Activated CD4-positive, alpha-beta T cell treated with anti-CD3 and anti-CD28 coated beads for 48 hours (primary cell): ENCODE results near the gene DAW1.
"Not testable (repeated sequence)": the region's sequence is repeated elsewhere in the genome, so short reads cannot be mapped to it uniquely, and the experiment has no call there.

Experiments
- DNase-seq: peaks from one replicate; pipeline ENCODE4 v3.0.0-alpha.2; 2020

The DAW1 gene, protein sequence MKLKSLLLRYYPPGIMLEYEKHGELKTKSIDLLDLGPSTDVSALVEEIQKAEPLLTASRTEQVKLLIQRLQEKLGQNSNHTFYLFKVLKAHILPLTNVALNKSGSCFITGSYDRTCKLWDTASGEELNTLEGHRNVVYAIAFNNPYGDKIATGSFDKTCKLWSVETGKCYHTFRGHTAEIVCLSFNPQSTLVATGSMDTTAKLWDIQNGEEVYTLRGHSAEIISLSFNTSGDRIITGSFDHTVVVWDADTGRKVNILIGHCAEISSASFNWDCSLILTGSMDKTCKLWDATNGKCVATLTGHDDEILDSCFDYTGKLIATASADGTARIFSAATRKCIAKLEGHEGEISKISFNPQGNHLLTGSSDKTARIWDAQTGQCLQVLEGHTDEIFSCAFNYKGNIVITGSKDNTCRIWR

DNA sequence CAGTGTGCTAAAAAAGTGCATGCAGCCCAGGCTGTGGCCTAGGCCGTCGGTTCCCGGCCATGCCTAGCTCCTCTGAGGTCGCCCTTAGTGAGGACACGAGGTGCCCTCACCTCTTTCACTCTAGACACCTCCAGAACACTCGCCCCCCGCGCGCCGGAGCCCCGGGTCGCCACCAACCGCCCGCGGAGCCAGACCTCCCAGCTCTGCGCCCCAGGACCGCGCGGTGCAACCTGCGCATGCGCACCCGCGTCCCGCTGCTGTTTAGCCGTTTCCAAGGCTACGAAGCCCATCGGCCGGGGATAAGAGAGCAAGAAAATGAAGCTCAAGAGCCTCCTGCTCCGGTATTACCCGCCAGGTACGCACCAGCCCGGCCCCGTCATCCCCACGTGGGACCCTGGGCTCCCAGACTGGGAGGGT is at the start of gene DAW1:
Gene DAW1 (plus strand): TSS at position 257 of the 417 bp plus-strand sequence. CDS start 59 bp downstream, at position 316.
- peak; percentile 67 for DNase-seq

DNA sequence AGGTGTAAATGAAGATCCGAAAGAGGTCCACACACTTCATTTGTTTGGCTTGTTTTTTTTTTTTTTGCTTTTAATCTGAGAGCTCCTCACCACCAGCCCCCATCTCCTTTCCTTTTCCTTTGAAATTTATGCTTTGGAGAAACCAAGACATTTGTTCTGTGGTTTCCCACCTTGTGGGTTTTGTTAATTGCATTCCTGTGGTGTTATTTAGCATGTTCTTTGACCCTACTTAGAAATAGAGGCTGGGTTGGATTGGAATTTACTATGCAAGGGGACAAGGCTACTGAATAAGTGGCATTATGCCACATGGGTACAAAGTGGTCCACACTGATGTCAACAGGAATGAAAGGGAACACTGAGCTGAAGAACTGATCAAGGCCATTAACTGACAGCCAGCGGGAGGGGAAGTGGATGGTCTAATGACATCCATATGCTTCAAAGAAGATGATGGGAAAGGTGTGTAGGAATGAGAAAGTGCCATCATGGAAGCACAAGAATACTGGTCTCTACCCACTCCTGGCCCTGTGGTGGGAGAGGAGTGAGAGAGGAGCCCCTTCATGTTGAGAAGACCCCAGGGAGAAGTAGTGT is 48.9 kb upstream of the DAW1 start:
- DNase-seq, result no peak

DNA sequence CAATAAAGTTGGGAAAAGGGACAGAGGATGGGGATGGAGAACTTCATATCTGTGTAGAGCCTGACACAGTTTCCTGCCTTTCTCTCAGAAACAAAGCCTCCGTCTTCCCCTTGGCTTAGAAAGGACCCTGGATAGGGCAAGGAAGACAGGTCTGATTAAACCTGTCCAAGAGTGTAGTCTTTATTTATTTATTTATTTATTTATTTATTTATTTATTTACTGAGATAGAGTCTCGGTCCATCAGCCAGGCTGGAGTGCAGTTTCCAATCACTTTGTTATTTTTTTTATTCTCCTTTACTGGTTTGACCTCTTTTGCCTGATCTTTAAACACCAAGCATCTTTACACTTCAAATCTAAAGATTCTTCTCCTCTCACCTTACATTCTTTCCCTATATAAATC is 47.5 kb upstream of the DAW1 start:
- DNase-seq, result no peak

DNA sequence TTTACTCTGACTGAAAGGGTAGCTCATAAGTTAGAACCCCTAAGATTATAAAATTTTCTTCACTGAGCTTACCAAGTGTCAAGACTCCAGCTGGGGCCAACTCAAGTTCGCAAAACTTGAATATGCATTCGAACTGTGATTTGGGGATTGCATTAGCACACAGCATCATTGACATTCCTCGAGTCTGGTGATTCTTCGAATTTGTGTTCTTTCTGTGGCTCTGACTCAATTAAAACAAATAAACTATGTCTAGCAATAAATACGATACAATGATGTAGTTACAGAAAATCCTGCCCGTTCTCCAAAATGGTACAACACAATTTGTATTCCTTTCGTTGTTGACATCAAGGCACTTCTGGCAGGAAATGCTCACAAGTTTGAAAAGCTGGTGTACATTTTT is 46.7 kb upstream of the DAW1 start:
- DNase-seq, result no peak

DNA sequence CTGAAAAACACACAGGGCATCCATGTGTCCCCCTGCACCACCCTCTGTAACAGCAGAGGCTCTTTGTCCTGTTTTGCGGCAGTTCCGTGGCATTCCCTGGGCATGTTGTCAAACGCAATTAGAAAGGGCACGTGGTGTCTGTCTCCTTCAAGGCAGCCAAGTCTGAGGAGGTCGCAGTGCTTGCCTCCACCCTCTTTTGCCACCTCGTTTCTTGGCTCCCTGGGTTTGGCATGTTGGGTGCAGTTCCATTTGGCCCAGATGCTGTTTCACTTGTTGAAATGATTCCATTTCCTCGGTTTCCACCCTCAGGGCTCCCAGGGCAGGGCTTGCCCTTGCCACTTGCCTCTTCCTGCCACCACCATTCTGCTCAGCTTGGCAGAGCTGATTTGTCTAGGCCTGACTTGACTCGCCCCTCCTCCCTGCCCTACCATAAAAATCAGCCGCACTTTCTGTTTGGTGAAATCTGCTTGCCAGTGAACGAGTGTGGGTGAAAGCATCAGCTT is 45.4 kb upstream of the DAW1 start:
- no peak for DNase-seq

DNA sequence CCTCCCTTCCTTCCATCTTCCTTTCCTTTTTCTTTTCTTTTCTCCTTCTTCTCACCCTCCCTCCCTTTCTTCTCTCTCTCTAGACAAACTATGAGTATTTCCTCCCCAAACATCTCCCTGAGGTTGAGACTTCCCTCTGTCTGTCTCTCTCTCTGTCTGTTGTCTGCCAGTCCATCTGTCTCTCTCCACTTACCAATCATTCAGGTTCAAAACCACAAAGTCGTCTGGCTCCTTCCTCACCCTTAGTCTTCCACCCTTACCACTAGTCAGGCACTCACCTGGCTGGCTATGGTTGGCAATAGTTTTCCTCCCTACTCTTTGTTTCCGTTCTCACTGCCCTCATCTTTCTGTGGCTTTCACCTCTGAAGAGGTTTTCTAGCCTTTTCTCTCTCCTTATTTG is 44.9 kb upstream of the DAW1 start:
- DNase-seq, result no peak

DNA sequence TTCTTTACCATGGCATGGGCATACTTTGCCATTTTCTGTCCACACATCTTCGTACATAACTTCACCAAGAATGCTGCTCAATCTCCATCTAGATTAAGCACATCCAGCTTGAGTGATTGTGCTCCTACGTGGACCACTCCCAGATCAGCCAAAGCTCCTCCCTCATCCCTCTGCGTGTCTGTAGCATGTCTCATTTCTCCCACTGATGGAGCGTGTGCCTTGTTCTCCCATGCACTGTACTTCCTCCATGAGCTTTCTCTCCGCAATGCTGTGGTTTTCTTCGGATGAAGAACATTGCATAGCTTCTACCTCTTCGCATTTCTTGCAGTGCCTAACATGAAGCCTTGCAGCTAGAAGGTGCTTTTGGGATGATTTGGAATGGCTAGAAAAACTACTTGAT is 44.3 kb upstream of the DAW1 start:
- DNase-seq, result no peak

DNA sequence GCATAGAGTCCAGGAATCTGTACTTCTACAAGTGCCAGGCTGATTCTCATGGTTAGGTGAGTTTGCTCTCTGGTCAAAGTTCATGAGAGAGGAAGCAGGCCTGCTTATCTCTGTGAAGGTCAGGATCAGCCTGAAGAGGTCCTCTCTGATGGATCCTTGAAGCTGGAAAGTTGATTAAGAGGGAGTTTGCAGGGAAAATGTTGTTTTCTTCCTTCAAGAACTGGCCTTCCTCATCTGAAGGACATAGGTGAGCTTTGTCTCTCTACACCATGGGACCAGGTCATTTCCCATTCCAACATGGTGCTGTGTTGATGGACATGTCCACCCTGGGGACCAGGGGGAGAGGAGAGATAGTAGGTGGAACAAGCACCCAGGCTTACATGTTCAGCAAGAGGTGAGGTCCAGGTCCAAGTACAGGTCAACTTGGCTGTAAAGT is 42.9 kb upstream of the DAW1 start:
- DNase-seq, result no peak

DNA sequence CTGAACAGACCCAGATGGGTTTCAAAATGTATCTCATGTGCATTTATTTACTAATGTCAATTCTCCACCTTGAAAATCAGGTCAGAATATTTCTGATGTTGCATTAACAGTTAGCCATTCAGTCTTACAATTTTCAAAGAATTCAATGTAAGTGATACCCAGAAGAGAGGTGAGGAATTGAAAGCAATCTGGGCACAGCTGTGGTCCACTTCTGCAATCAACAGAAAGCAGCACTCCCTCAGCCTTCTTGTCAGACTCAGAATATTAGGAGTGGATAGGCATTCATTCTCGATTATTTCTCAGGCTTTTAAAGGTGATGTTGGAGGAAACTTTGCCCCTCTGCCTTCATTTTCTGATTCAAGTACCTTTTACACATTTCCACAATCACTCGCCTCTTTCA is 42.1 kb upstream of the DAW1 start:
- DNase-seq, result no peak

DNA sequence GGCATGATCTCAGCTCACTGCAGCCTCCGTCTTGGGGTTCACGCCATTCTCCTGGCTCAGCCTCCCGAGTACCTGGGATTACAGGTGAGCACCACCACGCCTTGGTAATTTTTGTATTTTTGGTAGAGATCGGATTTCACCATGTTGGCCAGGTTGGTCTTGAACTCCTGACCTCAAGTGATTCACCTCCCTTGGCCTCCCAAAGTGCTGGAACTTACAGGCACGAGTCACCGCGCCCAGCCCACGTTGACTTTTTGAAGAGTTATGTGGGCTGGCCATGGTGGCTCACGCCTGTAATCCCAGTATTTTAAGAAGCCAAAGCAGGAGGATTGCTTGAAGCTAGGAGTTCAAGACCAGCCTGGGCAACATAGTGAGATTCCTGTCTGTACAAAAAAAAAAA is 37.0 kb upstream of the DAW1 start:
- DNase-seq, result no peak

DNA sequence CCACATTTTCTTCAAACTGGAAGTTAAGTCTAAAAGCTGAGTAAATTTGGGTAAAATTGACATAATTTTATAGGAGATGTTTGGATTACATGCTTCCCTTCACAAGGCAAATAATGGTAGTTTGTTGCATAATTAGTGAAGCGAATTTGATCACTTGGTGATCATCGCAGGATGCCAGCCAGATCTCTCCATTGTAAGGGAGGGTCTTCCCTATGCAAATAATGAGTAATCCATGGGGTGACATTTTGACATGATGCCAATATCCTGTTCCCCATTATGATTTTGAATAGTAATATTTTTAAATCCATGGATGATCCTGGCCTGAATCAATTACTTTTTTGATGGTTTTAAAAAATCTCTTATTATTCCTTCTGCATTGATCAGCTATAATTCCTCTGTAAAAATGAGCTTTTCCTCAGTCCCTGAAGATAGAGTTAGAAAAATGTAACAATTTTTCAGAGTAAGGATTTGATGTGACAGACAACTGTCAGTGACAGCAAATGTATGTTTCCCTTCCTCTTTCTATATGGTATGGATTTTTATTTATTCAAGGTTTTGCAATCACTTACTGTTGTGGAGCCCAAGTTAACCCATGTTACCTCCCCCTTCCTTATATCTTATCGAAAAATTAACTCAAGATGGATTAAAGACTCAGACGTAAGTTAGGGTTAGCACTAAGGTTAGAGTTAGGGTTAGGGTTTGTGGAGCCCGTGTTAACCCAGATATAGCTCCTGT is 36.3 kb upstream of the DAW1 start:
- no peak for DNase-seq

DNA sequence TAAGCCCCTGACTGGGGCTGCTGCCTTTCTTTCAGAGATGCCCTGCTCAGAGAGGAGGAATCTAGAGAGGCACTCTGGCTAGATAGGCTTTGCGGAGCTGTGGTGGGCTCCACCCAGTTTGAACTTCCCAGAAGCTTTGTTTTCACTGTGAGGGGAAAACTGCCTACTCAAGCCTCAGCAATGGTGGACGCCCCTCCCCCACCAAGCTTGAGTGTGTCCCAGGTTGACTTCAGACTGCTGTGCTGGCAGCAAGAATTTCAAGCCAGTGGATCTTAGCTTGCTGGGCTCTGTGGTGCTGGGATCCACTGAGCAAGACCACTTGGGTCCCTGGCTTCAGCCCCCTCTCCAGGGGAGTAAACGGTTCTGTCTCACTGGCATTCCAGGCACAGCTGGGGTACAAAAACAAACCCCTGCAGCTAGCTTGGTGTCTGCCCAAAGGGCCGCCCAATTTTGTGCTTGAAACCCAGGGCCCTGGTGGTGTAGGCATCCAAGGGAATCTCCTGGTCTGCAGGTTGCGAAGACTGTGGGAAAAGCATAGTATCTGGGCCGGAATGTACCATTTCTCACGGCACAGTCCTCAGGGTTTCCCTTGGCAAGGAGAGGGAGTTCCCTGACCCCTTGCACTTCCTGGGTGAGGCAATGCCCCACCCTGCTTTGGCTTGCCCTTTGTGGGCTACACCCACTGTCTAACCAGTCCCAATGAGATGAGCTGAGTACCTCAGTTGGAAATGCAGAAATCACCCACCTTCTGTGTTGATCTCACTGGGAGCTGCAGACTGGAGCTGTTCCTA is 31.9 kb upstream of the DAW1 start:
- DNase-seq, result not testable (repeated sequence)

DNA sequence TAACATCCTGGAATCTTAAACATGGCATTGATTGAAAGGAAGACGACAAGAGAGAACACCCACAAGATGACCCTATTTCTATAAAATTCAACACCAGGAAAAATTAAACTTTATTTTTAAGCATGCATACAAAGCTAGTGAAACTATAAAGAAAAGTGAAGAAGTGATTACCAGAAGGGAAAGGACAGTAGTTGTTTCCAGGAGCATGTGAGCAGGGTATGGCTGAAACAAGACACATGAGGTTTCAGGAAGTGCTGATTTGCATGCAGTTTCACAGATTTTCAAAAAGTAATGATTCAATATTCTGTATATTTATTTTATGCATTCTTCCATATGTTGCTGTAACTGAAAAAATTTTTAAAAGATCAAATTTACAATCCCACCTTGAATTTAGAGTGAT is 24.6 kb upstream of the DAW1 start:
- no peak for DNase-seq

DNA sequence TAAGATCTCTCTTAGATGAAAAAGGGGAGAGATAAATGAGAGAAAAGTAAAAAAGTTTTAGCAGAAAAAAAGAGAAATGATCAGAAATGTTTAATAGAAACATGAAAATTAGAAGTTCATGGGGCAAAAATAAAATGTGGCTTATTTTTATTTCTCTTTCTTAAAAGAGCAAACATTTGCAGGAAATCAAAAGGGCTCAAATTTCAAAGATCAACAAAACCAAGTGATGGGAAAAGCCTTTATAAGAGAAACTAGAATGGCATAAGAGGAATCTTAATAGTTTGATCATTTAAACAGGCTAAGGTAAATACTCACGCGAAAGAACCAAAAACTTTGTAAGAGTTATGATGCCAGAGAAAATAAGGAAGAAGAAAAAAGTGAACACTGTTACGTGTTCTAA is 23.3 kb upstream of the DAW1 start:
- no peak for DNase-seq

DNA sequence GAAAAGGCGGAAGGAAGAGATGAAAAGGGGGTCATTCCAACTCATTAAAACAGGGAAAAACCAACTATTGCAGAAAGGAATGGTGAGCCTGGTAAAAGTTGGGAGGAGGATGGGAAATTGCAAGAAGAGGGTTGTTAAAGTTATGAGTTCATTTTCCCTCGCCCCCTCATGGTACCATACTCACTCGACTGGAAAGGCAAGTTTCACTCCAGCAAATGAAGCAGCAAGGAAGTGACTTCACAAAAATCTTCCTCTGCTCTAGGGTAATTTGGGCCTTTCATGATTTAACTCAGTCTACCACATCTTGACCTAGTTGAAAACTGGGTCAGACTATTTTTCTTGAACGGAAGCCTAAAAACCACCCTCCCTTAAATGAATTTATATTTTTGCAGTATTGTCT is 22.8 kb upstream of the DAW1 start:
- DNase-seq, result no peak

DNA sequence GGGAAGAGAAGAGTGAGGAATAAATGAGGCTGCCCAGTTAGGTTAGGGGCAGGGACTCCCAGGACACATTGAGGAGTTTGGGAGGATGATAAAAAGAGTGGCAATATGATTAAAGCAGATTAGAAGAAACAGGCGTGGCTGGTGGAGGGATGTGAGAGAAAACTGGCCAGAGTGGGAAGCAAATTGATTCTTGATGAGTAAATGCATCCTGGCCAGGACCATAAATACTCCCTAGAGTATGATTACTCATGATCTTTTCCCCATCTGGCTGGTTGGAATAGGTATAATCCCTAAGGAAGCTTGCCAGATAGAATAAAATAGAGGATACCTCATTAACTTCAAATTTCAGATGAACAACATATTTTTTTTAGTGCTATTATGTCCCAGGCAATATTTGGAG is 21.5 kb upstream of the DAW1 start:
- no peak for DNase-seq

DNA sequence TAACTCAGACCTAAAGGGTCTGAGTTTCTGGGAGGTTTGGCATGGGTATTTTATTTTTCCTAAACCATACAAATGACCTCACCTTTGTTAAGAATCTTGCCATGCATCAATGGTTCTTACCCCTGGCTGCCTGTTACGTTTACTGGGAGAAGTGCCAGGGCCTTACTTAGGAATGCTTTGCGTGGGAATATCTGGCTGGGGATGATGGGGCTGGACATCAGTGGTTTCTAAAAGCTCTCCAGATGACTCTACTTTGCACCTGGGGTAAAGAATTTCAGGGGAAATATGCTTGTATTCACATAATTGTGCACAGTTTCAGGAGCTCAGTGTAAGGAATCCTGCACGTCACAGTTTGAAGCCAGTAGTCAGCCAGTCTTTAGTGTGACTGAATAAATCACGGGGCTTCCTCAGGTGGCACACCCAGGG is 18.2 kb upstream of the DAW1 start:
- DNase-seq, result no peak

DNA sequence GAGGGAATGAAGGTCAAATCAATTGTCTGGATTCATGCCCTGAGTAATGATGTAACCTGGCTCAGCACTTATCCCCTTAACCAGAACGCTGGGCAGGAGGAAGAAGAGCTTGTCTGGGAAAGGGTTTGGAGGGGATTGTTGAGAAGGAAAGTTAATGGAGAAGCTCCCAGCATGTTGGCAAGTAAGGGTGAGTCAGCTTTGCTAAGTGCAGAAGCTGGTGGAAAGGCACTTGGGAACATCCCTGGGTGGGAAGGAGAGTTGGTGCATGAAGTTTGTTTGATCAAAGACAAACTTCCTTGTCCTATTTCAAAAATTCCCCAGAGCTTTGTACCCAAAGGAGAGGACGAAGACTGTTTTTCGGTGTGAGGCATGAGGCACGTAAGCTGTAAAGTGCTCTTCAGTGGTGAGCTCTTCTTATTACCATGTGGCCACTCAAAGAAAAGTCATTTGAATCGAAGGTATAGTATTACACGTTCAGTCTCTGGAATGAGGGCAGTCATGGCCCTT is 17.6 kb upstream of the DAW1 start:
- DNase-seq, result no peak

DNA sequence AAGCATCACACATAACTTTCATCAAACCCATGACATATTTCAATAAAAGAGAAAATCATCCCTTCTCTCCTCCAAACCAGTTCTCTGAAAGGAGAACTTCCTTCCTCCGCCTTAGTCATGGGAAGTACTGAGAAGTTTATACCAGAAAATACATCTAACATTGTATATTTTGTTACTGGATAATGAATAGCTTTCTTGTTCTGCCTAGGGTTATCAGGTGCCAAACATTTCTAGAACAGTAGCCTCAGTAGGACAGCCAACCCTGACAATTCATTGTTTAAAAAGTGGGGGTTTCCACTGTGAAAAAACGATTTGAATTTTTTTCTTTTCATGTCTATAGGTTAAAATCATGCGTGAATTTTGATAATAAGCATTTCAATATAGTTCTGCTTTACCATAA is 16.0 kb upstream of the DAW1 start:
- DNase-seq, result no peak

DNA sequence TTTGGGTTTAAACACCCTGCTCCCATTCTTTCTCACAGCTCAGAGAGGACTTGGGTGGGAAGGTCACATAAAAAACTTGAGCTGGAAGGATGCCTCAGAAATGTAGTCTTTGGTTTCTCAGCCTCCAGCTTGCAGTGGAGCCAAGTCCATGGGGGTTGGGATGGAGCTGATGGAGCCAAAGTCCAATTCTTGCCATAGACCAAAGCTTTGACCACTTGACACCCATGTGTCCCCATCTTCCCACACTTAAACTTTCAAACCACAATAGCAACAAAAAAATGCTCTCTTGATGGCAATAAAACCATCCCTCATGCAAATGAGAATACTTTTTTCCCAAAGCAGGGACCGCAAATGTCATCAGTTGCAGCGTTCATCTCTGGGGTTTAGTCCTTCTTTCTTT is 14.7 kb upstream of the DAW1 start:
- no peak for DNase-seq

DNA sequence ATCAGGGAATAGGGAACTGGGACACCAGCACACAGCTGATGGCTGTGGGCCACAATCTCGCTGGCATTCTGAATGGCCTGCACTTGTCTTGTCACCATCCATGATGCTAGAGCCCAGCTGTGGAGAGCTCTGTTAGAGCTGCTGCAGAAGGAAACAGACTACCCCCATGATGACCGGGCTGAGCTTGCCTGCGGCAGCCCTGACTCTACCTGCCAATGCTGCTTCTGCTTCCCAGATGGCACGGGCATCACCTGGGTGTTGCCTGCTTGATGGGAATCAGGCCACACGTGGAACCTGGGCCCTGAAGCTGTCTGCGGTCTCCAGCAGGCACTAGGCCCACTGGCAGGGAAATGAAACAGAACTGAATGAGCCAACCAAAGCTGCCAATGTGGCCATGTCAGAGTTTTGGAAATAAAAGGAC is 11.2 kb upstream of the DAW1 start:
- no peak for DNase-seq

DNA sequence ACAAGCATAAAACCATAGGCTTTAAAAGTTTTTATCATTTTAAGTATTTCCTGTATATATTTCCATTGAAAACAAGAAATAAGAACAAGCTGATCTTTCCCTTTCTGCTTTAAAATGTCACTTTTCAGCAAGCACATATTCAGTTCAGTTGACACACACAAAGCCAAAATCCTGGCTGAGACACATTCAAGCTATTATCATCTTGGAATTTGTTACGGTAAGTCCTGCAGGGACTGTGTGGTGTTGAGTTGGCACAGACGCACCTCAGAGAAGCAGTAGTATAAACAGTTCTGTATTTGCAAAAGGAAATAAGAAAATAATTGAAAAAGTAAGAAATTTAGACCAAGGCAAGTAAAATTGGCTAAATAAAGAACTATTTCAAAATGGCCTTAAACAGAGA is 10.4 kb upstream of the DAW1 start:
- no peak for DNase-seq
